Measurements from ENCODE around the gene MORF4L1.
"Not testable (repeated sequence)": the region's sequence is repeated elsewhere in the genome, so short reads cannot be mapped to it uniquely, and the experiment has no call there.

MORF4L1 gene

DNA sequence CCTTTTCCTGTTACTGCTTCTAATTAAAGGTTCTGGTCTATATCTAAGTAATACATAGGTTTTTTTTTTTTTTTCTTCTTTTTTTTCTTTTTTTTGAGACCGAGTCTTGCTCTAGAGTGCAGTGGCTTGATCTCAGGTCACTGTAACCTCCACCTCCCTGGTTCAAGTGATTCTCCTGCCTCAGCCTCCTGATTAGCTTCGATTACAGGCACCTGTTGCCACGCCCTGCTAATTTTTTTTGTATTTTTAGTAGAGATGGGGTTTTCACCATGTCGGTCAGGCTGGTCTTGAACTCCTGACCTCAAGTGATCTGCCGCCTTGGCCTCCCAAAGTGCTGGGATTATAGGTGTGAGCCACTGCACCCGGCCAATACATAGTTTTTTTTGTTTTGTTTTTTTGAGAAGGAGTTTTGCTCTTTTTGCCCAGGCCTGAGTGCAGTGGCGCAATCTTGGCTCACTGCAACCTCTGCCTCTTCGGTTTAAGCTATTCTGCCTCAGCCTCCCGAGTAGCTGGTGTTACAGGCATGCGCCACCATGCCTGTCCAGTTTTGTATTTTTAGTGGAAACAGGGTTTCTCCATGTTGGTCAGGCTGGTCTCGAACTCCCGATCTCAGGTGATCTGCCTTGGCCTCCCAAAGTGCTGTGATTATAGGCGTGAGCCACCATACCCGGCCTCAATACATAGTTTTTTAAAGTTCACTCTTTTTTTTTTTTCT lies 28.3 kb downstream of the MORF4L1 start:
- DNase-seq (ENCODE audit: low read depth in 2 of 2) = not testable (repeated sequence)

DNA sequence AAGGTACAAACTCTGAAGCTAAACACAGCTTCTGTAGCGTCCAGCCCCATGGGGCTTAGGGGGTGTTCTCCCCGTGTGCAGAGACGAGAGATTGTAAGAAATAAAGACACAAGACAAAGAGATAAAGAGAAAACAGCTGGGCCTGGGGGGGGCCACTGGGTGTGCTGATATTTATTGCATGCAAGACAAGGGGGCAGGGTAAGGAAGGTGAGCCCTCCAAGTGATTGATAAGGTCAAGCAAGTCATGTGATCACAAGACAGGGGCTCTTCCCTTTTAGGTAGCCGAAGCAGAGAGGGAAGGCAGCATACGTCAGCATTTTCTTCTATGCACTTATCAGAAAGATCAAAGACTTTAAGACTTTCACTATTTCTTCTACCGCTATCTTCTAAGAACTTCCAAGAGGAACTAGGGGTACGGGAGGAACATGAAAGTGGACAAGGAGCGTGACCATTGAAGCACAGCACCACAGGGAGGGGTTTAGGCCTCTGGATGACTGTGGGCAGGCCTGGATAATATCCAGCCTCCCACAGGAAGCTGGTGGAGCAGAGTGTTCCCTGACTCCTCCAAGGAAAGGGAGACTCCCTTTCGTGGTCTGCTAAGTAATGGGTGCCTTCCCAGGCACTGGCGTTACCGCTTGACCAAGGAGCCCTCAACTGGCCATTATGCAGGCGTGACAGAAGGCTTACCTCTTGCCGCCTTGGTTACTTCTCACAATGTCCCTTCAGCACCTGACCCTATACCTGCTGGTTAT lies 29.8 kb downstream of the MORF4L1 start:
- DNase-seq (ENCODE audit: low read depth in 2 of 2) = not testable (repeated sequence)

DNA sequence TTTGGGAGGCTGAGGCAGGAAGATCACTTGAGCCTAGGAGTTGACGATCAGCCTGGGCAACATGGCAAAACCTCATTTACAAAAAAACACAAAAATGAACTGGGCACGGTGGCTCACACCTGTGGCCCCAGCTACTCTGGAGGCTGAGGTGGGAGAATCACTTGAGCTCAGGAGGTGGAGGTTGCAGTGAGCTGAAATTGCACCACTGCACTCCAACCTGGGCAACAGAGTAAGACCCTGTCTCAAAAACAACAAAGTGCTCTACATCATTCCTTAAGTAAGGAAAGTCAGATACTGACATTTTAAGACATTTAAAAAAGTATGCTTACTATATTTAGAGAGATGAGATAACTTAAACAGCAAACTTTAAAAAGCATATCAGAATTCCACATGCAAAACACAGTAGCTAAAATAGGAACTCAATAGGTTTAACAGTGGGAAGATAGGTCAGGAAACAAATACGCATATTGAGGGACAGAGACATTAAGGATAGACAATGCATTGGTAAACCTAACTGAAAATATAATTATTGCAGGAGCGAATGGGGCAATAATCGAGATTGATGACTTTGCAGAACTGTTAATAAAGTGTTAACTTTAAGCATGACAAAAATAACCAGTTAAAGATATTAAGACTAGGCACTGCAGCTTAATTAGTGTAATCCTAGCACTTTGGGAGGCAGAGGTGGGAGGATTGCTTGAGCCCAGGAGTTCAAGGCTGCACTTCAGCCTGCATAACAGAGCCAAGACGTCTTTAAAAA lies 32.1 kb downstream of the MORF4L1 start:
- no peak for DNase-seq (ENCODE audit: low read depth in 2 of 2)

DNA sequence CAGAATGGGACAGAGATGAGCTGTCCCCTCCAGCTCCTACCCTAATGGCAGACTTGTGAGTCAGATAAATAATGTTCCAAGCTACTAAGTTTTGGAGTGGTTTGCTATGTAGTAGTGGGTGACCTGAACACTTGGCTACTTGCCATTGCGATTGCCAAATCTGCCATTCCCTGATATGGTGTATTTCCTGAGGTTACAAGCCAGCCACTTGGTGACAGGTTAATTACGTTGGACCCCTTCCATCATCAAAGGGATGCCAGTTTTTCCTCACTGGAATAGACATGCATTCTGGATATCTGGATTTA lies 33.6 kb downstream of the MORF4L1 start:
- DNase-seq (ENCODE audit: low read depth in 2 of 2) = no peak

DNA sequence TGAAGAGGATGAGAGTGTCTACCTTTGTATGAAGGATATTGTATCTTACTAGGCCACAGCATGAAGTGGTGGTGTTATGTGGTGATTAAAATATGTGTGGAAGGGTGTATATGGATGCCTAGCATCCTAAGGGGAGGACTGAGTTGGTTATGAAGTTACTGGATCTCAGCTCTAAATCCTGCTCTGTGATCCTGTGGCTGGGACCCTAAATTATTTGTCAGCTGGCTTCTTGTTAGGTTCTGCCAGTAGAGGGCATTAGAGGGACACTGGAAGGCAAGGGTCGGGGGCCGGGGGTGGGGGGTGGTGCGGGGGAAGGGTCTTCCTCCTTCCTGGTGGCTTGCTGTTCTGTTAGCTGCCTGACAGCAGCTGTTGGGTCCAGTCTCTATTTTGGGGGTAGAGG lies 34.9 kb downstream of the MORF4L1 start:
- DNase-seq (ENCODE audit: low read depth in 2 of 2) = no peak

DNA sequence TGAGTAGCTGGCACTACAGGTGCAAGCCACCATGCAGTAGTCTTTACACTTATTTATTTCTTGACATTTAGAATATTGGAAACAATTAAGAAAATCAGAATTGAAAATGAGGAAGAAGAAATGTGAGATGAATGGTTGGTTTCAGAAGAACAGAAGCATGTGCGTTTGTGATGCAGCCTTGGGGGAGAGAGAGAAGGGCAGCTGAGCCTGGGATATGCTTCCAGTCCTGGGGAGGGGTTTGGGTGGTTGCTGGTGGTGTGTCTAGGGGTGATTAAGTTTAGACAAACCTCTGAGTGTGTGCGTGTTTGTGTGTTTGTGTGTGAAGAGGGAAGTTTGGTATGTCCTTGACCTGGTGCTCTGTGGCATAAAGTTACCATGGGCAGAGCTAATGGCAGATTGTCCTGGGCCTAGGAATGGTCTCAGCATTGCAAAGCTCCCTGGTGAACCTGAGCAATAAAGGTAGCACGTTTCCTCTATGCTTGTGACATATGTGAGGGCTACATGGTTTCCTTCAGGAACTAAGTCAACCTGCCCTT lies 36.5 kb downstream of the MORF4L1 start:
- no peak for DNase-seq (ENCODE audit: low read depth in 2 of 2)

DNA sequence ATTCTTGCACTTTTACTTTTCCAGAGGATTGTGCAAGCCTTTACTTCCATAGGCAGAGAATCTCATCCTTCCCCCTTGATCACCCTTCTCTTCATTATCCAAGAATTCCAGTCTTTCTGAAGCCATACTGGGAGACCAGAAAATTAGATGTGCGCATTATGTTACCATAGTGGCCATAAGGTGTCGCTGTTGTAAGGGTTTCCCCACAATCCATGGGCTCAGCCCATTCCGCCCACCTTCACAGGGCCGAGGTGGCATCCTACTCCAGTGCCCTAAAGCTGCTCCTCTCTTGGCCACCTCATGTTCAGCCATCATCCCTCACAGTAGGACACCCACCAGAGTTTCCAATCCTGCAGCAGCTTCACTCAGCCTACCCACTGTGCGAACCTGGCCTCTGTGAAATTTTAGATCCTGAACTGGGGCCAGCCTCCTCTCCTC lies 37.1 kb downstream of the MORF4L1 start:
- DNase-seq (ENCODE audit: low read depth in 2 of 2) = peak; percentile 16 to 21

DNA sequence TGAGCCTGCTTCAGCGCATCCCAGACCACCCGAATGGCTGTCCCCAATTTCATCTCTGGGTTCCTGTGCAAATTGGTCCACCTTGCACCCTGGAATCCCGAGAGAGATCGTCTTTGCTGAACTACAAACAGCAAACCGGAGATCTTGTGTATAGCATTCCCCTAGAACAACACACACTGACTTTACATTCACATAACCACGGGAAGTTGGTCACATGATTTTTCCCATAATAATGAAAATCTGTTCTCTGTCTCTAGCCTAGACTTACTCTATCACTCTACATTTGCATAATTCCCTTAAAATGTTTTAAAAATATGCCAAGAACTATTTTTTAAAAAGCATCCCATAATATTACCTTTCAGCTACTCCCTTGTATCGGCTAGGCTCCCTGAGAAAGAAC lies 37.6 kb downstream of the MORF4L1 start:
- DNase-seq (ENCODE audit: low read depth in 2 of 2) = no peak

DNA sequence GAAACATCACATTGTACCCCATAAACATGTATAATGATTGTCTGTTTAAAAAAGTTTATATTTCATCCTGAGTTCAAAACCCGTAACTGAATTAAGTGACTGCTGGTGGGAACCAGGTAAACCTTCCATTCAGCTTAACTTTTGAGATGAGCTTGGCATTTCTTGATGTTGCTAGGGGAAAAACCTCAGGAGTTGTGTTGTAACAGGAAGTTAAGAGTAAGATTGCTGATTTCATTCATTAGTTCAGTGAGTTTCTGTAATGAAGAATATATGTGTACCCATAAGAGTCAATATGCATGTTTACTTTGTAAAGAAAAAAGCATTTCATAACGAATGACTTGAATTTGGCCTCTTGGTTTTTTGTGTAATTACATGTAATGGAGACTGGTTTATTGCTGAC lies 39.6 kb downstream of the MORF4L1 start:
- DNase-seq (ENCODE audit: low read depth in 2 of 2) = no peak

DNA sequence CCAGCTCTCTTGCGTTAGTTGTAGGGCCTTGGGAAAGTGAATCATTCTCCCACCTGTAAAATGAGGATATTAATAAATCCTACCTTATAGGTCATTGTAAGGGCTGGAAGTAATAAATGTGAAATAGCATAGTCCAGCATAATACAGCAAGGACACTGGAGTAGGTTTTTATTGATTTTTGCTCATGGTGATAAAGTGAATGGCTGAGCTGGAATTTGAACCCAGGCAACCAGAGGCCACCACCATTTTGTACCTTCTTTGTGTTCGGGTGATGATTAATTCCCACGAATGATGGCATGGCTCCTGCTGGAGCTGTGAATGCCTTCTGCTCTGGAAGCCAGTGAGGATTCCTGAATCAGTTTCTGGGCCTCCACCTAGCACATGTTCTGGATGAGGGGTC lies 40.3 kb downstream of the MORF4L1 start:
- DNase-seq (ENCODE audit: low read depth in 2 of 2) = no peak

DNA sequence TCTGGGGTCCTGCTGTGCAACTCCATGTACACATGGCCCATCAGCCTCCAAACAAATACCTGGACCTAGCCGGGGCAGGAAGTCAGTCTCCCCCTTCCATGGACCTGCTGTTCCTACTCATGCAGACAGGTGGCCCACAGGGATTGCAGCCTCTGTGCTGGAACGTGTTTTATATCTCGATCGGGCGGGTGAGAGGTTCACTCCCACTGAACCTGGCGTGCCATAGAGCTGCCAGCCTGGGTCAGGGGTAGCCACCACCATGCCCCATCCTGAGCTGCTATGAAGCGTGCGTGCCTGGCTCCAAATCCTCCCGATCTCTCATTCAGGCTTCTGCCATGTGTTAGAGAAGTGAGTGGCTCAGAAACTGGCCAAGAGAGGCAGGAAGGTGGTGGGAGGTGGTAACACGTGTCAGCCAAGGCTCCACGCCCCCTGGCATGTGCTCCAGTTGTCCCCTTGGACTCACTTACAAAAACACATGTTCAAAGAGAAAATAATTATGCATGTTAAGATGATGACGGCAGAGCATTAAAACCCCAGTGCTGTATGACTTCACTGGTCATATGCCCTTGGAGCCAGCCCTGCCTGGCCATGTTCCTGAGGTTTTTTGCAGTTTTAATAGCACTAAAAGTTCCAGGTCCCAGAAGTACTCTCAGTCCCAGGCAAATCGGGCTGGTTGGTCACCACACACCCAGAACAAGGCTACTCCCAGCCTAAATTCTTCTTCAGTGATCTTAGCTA lies 41.5 kb downstream of the MORF4L1 start:
- DNase-seq (ENCODE audit: low read depth in 2 of 2) = no peak

DNA sequence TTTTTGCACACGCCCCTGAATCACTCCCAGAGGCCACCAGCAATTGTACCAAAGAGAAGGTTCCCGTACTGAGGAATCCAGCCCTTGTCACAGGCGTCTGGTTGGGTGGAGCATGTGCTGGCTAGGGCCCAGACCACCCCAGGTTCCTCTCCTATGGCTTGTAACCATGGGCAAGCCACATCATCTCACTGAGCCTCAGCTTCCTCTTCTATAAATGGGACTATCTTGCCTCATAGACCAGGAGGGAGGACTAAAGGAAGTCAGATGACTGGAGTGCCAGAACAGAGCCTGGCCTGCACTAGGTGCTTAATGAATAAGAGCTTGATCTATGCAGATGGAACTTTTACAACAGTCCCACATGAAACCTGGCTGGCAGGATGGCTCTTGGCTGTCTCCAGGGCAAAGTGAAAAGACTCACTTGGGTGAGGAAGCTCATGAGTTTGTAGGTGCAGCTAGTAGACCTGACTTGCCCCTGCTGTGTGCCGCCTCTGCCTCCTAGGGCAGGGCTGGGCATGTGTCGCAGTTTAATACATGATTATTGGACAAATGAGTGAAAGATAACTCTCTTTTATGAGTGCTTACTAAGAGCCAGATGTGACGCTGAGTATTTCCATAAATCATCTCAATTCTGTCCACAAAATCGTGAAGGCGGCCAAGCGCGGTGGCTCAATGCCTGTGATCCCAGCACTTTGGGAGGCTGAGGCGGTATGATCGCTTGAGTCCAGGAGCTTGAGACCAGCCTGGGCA lies 42.8 kb downstream of the MORF4L1 start:
- no peak for DNase-seq (ENCODE audit: low read depth in 2 of 2)

DNA sequence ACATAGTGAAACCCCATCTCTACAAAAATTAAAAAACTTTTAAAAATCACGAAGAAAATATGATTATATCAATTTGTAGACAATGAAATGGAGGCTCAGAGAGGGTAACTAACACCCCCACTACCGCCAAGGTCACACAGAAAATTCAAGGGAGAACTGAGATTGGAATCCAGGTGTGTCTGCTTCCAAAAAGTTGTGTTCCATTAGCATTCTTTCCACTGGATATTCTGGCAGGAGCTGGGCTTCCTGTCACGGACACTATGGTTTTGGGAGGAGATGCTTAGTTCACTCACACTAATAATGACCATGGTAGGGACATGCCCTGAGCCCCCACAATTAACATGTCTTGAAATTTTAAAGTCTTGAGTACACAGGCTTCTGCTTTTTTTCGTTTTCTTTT lies 43.4 kb downstream of the MORF4L1 start:
- DNase-seq (ENCODE audit: low read depth in 2 of 2) = no peak

DNA sequence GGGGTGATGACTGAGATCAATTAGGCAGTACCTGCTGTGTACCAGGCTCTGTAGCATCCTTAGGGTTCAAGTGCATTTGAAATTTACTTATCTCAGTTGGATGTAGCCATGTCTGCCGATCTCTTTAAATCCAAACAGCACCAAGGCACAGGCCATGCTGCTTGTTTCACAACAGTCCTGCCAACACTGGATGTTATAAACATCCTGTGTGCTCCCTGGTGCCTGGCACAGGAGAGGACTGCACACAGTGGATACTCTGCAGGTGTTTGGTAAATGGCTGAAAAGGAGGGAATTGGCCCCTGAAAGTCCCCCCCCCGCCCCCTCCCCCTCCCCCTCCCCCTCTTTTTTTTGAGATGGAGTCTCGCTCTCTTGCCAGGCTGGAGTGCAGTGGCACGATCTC lies 45.2 kb downstream of the MORF4L1 start:
- DNase-seq (ENCODE audit: low read depth in 2 of 2) = no peak

DNA sequence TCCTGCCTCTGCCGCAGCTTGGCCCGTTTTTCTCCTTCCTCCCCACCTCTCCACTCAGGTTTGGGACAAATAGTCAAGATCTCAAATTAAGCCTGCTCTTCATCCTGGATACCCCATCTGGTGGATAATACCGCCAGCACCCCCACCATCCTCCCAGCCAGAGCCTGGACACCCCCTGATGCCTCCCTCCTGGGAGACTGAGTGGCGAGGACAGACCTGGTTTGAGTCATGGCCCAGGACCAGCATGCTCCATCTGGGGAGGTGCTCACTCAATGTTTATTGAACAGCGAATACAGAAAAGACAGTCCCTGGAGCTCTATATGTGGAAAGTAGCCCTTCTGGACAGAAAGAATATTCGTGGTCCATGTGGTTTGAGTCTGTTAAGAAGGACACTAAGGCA lies 48.8 kb downstream of the MORF4L1 start:
- DNase-seq (ENCODE audit: low read depth in 2 of 2) = no peak

DNA sequence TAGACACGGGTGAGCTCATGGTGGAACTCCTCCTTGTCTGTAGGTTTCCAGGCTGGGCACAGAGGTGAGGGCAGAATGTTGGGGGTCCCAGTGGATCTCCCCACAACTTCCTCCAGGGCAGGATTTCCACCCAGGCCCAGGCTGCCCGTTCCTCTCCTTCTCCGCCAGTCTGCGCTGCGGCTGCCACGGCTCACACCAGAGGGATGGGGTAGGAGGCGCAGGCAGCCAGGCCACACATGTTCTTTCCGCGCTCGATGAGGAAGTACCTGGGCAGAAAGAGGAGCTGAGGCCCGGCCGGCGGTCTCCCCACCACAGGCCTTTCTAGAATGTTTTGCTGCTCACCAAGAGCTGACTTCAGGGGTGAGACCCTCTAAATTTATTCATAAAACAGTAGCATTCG lies 49.2 kb downstream of the MORF4L1 start:
- DNase-seq (ENCODE audit: low read depth in 2 of 2) = no peak

DNA sequence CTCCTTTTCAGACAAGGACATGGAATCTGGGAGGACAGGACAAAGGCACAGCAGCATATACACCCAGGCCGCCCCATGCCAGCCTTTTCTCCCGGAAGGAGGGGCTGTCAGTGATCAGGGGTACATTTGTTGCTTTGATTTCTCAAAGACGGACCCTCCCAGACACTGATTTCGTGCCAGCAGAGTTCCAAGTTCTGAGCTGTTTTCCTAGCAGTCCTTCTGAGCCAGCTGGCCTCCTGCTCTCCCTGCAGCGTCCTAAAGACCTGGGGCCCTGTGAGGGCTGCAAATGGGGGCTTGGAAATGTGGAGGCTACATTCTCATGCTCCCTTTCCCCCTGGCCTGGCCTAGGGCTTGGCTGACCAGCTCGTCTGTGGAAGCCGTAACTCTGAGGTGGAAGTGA lies 49.8 kb downstream of the MORF4L1 start:
- no peak for DNase-seq (ENCODE audit: low read depth in 2 of 2)

DNA sequence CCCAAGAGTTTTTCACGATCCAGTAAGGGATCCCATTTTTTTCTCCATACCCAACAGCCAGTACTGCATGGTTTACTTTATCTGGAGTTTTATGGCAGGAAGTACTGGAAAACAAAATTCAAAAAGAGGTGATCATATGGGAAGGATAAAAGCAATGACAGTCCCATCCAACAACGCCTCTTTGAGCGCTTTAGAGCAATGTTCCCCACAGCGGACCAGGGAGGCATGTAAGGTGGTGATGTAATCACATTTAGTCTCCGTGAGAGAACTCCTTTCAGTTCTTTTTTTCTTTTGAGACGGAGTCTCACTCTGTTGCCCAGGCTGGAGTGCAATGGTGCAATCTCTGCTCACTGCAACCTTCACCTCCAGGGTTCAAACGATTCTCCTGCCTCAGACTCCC lies 50.3 kb downstream of the MORF4L1 start:
- DNase-seq (ENCODE audit: low read depth in 2 of 2) = no peak

DNA sequence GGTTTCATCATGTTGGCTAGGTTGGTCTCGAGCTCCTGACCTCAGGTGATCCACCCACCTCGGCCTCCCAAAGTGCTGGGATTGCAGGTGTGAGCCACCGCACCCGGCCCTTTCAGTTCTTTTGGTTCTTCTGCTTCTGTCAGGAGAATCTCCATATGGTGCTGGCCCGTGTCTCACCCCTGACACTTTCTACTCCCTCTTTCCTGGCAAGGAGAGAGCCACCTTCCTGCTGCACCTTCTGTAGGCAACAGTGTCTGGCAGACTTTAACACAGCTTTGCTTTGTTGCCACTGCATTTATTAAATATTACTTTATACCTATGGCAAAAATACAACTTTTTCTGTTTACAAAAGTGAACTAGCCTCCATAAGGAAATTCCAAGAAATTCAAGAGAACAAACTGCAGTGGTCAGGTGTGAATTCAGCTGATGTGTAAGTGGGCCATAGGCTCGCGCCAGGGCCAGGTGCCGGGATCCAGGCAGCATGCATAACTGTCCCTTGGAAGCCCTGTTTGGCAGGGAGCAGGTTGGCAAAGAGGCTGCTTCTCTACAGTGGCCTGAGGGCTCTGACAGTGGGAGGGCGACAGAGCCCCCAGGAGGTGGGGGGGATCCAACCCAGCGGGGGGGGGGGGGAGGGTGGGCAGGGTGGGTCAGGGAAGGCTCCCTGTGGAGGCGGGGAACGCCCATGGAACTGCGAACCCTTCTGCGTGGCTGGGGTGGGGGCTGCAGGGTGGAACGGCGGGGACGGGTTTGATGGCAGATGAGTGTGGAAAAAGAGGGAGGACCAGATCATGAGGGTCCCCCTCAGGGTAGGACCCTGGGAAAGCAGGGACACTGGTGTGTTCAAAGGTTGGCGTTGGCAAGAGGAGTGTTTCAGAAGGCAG lies 51.0 kb downstream of the MORF4L1 start:
- no peak for DNase-seq (ENCODE audit: low read depth in 2 of 2)

DNA sequence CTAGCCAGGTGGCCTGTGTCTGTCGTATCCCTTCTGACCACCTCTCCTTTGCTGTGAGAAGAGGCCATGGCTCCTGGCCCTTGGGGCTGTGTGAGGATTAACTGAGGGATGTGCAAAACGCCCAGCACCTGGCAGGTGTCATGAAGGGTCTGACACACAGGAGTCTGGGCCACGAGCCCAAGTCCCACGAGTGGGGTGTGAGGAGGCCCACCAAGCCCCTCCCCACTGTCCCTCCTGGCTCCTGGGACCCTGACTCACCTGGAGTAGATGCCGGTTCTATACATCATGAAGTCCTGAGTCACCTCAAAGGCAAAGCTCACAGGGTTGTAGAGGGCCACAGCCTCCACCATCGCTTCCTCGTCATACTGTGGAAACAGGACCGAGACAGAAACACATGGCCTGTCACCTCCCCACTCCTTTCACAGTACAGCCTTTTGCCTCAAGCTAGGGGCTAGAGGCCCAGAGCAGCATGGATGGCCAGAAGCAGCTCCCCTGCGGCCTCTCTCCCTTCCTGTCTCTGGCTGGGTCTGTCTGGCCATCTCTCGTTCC lies 52.5 kb downstream of the MORF4L1 start:
- no peak for DNase-seq (ENCODE audit: low read depth in 2 of 2)

Measured in stimulated activated CD4-positive, alpha-beta T cell treated with anti-CD3 and anti-CD28 coated beads, Interleukin-4, amount 100 ng/mL, for 48 hours (primary cell).